Stimulated activated CD4-positive, alpha-beta T cell treated with anti-CD3 and anti-CD28 coated beads, Interleukin-12 subunit alpha, Interleukin-12 subunit beta, amount 100 ng/mL, for 48 hours (primary cell): ENCODE data around the gene PML.

Source experiments
- DNase-seq, 3 donors: peaks; one replicate each; pipeline ENCODE4 v3.0.0-alpha.2; 2020; ENCODE audit warnings: low read depth in 2 of 3, low spot score in 1 of 3

PML gene

DNA sequence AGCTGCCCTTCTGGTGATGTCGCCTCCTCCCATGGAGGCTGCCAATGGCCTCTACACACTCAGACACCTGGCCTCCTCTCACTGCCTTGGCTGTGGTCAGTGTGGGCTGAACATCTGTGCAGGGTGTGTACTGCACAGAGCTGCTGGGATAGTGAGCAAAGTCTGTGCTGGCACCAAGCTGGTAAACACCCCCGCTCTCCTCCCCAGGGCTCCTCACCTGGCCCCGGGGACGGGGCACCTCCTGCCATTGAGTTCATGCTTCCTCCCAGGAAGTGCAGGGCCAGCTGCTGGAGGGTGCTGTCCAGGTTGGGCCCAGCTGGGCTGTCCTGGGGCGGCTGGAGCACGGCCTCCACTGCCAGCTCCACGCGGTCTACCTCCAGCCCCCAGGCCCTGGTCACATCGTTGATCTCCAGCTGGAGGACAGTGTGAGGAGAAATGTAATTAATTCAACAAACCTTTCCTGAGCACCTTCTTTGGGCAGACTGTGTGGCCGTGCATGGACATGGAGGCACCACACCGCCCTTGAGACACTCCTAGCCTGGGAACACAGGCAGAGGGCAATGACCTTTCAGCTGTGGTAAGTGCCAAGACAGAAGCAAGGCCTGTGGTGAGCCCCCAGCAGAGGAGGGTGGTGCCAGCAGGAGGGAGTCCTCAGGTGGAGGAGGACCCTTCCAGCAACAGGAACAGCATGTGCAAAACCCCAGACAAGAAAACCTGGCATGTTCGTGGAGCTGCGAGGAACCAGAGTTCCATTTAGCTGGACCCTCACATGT, 9.2 kb upstream of the PML start:
- DNase-seq: no peak

DNA sequence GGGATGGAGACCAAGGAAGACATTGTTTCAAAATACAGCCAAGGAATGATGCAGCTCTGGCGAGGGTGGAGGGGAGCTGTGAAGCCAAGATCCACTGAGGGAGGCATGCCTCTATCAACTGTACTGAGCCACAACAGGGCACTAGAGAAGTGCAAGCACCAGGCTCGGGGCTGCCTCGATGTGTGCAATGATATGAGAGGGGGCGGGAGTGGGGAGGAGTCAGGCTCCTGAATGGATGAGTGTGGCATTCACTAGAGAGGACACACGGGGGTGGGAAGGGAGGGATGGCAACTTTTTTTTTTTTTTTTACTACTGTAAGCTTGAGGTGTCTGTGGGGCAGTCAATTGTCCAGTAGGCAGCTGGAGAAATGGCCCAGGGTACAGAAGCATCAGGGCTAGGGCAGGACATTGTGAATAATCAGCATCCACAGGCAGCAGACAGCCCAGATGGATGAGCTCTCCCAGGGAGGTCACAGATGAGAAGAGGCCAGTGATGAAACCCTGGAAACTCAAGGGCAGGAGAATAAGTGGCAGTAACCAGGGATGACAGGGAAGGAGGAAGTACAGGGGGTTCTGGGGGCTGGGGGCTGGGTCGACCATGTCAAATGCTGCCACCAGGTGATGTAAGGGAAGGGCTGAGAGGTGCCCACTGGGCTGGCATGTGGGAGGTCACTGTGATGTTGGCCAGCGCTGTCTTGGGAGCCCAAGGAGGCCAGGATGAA, 8.3 kb upstream of the PML start:
- no peak for DNase-seq

DNA sequence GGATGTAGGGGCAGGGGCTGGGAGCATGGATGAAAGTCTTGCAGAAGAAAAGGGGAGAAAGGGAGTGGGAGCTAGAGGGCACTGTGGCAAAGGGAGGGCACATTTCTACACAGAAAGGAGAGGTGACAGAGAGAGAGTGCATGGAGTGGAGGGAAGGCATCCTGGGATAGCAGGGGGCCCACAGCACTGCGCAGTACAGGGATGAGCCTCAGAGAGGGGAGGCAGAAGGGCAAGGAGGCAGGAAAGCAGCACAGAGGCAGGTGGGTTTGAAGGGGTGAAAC, 7.8 kb upstream of the PML start:
- DNase-seq: no peak

DNA sequence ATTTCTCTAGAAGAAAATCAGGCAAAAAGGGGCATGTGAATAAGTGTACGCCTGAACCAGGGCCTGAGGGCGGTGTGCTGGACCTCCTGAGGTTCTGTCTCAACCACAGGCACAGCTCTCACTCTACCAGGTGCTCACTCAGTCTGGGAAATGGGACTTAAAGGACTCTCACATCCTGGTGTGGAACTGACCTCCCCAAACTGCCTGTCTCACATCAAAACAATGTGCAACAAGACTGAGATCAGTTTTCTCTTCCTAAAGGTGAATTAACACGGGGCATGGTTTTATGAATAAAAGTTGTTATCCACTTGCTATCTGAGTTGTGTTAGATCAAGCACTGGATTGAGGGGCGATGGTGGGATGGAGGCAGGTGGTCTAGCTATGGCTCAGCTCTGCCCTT, 7.3 kb upstream of the PML start:
- DNase-seq: no peak

DNA sequence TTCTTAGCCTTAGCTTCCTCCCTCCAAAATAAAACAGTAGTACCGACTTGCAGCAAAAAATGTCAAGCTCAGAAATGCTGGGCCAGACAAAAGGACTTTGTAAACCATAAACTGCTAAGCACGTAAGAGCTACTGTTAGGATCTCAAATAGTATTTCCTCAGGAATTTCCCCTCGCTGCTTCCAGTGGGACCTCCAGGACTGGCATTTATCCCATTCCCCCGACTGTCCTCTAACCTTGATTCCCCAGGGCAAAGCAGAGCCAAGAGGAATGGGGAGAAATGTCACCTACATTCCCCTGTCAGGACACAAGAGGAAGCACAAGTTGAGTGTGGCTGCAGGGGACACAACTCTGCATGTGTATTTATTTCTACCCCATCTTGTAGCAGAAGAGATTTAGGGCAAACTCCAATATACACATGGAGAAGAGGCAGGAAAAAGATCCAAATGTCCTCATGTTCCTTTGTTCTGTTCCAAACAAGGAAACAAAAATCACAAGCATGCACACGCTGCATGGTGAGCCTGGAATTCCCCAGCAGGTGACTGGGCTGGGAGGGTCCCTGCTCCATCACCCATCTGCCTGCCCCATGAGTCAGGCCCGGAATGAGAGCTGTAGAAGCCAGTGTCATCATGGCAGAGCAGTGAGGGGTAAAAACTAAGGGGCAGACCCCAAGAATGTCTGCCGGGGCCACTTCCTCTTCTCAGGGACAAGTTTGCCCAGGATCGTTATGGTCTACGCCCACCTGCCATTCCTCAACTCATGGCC, 6.7 kb upstream of the PML start:
- DNase-seq: no peak

DNA sequence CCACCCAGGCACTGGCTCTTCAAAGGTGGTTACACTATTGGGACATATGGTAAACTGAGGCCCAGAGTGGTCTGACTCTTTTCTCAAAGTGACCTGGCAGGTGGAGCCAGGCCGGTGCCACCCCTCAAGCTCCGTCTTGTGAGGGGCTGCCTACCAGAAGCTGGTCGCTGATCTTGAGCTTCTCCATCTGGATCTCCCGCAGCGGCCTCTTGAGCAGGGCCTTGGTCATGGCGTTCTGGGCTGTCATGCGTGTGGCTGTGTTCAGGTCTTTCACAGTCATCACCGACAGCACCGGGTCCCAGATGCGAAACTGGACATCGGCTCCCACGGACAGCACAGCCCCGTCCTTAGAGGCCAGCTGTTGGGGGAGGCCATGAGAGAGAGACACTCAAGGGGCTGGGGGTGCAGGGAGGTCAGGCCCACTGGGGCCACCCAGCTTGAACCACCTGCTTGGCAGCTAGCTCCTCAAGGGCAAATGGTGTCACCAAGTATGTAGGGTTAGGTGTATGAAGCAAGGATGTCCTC, 6.0 kb upstream of the PML start:
- no peak for DNase-seq

DNA sequence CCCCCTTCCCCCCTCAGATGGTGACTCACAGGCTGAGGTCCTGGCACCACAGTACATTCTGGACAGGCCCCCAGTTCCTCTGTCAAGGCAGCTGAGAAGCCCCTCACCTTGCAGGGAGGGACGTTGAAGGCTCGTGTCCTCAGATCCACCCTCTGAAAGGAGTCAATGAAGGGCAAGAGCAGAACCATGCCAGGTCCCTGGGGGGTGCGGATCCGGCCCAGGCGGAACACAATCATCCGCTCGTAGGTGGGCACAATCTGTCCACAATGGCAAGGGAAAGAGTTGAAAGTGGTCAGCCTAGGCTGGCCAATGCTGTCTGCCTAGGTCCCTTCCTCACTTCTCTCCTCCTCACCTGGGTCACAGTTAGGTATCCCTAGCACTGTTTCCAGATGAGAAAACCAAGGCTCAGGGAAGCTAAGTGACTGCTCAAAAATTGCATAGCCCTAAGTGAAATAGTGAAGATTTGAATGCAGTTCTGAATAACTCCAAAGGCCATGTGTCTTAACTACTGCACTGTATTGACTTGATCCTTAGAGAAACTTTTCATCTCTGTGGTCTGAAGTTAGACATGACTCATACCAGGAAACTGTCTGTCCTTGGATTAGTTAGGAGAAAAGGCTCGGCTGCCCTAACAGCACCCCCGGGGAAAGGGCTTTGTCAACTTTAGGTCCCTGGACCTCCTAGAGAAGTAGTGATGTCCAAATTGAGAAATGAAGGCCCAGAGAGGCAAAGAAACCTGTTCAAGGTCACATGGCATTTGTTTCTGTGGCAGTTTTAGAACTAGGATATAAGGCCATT, 5.3 kb upstream of the PML start:
- DNase-seq: no peak

DNA sequence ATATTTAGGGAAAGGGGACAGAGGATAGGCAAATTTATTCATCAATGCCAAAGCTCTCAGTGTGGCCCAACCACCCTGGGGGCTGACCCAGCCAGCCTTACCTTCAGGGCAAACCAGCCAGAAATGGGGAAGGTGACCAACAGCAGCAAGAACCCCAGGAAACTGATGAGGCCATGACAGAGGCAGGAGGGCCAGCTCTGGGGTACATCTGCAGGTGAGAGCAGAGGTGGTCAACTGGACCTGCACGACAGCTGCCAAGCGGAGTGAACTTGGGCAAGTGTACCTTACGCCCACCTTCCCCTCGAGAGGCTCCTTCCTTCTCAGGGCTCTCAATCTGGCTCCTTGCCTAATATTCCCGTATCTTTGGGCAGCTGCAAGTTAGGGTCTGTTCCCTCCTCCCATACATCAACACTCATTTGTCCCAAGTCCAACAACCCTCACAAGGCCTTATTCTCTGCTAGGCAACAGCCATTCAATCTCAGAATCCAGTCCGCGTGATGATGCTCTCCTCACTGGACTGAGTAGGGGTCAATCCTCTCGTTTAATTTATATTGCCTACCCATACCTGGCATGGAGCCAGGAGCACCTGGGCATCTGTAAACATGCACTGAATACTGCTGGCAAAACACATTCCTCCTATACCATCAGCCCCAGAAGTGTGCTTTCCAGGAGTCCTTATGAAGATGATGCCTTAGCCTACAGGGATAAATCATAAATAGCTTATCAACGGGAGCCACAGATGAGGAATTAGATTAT, 4.1 kb upstream of the PML start:
- DNase-seq: no peak

DNA sequence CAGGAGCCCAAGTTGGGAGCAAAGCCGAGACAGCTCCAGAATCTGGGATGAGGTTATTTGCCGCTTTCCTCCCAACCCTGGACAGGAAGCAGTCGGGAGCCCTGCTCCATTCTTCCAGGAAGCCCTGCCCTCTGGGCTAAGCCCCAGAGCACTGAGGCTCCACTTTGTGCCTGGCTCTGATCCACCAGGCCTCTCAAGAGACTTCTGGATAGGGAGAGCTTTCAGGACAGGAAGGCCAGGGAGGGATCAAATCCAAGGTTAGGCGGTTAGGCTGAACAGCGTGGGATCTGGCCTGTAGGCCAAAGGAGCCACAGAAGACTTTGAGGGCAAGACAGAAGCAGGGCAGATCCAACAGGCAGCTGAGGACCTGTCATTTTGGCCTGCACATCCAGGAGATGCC, 3.3 kb upstream of the PML start:
- no peak for DNase-seq

DNA sequence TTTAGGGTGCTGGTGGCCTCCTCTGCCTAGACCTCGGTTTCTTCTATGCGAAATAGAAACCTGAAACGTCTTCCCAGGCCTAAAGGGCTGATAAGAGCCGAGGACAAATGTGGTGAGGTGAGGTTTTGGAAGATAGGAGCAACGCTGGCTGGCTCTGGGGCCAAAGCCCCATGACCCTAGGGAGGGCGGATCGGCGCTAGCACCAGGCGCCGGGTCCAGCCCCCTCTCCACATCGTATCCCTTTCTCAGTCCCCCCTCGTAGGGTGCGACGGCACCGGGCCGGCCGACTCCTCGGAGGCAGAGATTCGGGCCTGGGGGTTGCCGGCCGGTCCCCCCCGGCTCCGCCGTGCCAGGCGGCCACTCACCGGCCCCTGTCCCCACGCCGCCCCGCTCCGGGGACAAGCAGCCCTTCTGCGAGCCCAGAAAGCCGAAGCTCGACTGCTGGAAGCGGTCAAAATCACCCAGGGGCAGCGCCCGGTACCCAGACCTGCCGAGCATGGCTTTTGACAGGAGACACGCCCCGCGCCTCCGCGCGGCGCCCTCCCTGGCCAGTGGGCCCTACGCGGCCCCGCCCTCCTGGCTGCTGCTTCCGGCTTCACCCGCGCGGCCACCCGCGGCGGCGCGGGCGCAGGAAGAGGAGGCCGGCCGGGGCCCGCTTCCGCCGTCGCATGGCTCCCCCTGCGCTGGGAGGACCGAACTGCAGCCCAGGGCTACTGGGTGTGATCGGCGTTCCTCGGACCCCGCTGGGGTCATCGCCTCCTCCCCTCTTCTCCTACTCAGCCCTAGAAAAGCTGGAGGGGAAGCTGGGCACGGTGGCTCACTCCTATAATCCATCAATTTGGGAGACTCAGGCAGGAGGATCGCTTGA, 2.6 kb upstream of the PML start, which contains the start of gene STOML1:
Gene STOML1, minus strand, starts transcription at position 570 of the 868 bp plus-strand sequence. Its CDS starts 72 bp downstream, at position 498.
- DNase-seq: peak; percentile 90 to 97 (median 93)

DNA sequence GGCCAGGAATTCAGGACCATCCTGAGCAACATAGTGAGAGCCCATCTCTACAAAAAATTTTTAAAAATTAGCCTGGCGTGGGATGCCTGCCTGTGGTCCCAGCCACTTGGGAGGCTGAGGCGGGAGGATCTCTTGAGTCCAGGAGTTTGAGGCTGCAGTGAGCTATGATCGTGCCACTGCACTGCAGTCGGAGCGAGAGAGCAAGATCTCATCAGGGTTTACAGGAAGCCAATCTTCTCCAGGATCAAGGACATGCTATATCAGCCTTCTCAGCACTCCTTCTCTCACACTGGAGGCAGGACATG, 2.0 kb upstream of the PML start:
- DNase-seq: no peak

DNA sequence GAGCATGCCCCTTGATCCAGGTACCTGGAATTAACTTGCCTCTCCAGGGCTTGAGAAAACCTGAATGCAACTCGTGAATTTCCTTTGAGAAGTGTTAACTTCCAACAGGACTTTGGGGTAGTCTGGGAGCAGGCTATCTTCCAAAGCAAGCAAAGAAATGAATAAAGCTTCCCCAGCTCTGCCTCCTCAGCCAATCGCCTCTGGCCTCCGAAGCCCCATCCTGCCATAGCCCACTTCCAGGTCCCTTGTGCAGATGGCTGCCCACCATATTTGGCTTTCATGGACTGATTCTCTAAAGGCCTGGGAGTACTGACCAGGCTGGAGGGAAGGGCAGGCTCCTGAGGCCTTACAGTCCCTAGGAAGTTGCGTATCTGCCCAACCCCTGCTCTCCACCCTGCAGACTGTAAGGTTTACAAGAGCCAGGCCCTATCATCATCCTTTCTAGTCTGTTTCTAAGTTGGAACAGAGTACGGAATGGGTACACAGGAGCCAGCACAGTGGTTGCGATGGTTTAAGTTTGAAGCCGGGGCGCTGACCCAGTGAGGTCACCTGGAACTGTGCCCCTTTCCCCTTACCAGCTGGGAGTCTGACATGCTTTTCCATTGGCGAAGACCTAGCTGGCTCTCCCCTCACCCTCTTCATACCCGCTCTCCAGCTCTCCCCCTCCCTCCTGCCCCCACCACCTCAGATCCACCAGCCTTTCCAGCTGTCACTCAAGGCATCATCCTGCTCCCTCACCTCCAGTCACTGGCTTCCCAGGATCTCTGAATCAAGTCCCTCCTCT, 1.1 kb upstream of the PML start:
- DNase-seq: no peak

DNA sequence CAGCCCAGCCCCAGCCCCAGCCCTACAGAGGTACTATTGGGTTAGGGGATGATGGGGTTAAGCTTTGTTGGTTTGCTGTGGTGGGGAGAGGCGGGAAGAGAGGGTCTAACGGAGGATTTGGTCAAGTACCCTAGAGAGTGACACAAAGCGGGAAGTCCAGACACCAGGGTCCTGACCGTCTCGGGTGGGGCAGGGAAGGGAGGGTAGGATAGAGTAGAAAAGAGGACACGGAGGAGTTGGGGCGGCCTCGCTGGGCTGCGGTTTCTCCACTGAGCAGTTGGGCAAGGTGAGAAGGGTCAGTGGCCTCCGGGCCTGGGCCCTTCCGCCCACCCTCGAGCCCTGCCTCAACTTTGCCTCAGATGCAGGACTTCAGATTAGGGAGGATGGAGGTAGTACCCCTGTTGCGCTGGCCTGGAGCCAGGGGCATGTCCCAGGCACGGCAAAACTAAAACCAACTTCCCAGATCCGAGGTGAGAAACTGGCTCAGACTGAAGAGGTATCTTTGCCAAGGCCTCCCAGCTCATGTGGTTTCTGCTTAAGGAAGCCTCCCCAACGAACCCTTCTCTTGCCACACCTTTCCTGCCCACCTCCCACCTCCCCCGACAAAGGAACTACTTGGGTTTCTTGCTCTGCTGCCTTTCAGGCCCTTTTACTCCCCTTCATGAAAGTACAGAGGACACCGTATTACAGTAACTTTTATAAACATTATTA, 551 bp downstream of the PML start:
- no peak for DNase-seq

DNA sequence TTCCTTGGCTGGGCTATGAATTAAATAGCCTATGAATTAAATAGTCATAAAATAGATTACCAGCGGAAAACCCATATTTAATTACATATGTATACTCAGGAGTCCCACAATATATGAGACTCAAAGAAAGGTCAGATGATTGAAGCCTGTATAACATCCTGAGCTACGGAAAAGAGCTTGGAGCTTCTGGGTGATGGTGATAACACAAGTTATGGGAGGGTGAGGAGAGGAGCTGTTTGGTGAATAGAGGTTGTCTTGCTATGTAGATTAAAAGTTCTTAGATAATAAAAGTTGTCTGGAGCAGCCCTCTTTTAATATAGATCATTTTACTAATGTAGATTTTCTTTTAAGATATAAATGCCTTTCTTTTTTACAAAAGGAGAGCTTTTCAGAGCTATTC, 1.8 kb downstream of the PML start:
- no peak for DNase-seq

DNA sequence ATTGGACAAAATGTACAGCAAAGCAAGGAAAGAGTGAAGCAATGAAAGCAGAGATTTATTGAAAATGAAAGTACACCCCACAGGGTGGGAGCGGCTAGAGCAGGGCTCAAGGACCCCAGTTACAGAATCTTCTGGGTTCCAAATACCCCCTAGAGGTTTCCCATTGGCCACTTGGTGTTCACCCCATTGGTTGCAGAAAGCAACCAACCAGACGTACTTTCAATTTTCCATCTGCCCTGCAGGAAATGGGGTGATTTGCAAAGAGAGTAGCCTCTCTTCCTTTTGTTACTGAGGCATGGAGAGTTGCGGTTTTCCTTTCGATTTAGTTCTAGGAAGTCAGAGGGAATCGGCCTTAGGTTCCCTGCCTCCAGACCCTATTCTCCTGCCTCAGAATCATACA, 2.4 kb downstream of the PML start:
- DNase-seq: no peak

DNA sequence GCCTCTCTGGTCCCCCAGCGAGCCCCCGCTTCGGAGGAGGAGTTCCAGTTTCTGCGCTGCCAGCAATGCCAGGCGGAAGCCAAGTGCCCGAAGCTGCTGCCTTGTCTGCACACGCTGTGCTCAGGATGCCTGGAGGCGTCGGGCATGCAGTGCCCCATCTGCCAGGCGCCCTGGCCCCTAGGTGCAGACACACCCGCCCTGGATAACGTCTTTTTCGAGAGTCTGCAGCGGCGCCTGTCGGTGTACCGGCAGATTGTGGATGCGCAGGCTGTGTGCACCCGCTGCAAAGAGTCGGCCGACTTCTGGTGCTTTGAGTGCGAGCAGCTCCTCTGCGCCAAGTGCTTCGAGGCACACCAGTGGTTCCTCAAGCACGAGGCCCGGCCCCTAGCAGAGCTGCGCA, 3.5 kb downstream of the PML start:
- DNase-seq: no peak

DNA sequence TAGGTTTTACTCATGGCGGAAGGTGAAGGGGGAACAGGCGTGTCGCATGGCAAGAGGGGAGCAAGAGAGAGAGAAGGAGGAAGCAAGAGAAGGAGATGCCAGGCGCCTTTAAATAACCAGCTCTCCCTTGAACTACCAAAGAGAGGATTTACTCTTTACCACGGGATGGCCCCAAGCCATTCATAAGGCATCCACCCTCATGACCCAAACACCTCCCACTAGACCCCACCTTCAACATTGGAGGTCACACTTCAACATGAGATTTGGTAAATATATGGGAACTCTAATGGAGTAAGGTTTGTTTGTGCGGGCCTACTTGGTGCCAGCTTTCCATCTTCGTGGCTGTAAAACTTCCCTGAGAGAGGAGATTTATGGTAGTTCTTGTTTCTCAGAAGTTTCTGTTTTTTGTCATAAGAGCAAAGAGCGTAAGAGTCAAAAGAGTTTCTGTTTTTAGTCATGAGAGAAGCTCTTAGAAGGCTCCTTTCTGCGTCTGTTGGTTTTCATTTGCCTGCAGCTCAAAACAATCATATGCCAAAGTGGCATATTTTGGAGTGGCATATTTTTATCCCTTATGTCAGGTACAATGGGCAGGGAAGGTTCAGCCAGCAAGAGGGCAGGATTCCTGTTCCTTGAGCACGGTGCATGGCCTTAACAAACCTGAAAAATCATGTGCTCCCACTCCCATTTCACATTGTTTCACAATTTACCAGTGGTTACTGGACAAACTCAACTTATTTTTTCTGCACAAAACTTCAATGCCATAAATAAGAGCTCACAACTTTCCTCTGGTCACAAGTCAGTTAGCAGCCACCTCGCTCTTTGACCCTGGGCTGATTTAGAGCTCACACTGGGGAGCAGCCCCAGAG, 12.5 kb downstream of the PML start:
- DNase-seq: no peak
